ENCODE measurements around the gene CHRNA3. TPM values are rescaled to one million over a fixed set of nuclear protein-coding genes. Genes with fewer than 3 reads are reported as not detected.
A peak's percentile ranks its signal among the peaks of the same experiment; 100 is the strongest.

The CHRNA3 gene
- total RNA-seq (not detected), polyA plus RNA-seq (not detected), total RNA-seq (not detected)

- CTCF ChIA-PET, result interaction anchor here (0.7 to 0.8 kb wide), 3 partner anchors 564 to 1528 kb away, joined by 3 to 4 read pairs (median 3); no protein-coding TSS in a partner anchor
- H3K9me3 Mint-ChIP-seq, result peaks cover 0 to 4% (median 0%) of the 10 kb centered on the region in 11 donors
- POLR2A ChIA-PET, result no interaction called here
- ATAC-seq, result no peak
- no peak within 1 kb of the TSS for H3K4me3 ChIP-seq (ENCODE audit: low read length)
- peak within 1 kb of the TSS in 9 of 10 donors; percentile 17 to 74 (median 48) for H3K4me3 Mint-ChIP-seq
- no peak for DNase-seq
- no peak within 1 kb of the TSS for H3K27ac ChIP-seq (ENCODE audit: low read depth, low read length)
- H3K9me3 ChIP-seq (ENCODE audit: control insufficient read depth in 2 of 3, low read length in 3 of 3), result no peaks in the 10 kb centered on the region
- H3K36me3 ChIP-seq (ENCODE audit: control insufficient read depth in 2 of 3, insufficient read depth in 3 of 3, low read length in 3 of 3), result no peaks in the 10 kb centered on the region
- H3K27ac Mint-ChIP-seq, result no peak within 1 kb of the TSS
- peaks cover 42 to 64% (median 49%) of the 10 kb centered on the region in 5 donors for H3K27me3 Mint-ChIP-seq
- H3K4me1 Mint-ChIP-seq, result peaks cover 5 to 21% (median 10%) of the 10 kb centered on the region in 7 donors
- H3K36me3 Mint-ChIP-seq, result no peaks in the 10 kb centered on the region
- H3K4me1 ChIP-seq (ENCODE audit: control insufficient read depth in 2 of 2, insufficient read depth in 2 of 2, low read length in 2 of 2), result no peaks in the 10 kb centered on the region
- intact Hi-C loops (cut with micrococcal nuclease), result no loop called here
- H3K27me3 ChIP-seq (ENCODE audit: control insufficient read depth in 2 of 2, insufficient read depth in 2 of 2, low read length in 2 of 2), result peaks cover 0 to 8% of the 10 kb centered on the region in 2 donors
These were observed at the start of gene CHRNA3 for GRCh38 chr15:78620527-78621421. TSS of gene CHRNA3 (minus strand) at chr15:78620996. CDS start at chr15:78620794, 202 bp downstream.

DNA sequence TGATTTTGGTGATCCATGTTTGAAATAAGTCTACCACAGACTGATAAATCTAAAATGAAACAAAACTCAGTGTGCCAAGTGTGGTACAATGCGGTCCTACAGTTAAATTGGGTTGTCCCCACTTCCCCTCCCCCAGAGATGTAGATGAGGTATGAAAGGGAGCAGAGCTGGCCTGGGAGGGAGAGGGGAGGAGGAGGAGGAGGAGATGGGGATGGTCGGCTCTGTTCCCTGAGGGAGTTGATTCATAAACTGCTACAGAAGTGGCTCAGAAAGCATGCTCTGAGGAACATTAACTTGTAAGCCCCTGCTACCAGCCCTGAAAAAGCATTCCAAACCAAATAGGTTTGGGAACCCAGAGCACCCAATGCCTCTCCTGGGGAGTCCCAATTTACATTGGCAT lies 48.2 kb upstream of the CHRNA3 start:
- Histone ChIP-seq H3K36me3 (ENCODE audit: control insufficient read depth in 2 of 3, insufficient read depth in 3 of 3, low read length in 3 of 3) (no peaks in the 10 kb centered on the region), H3K27ac (ENCODE audit: low read depth, low read length) (no peak overlapping the region), H3K27me3 (ENCODE audit: control insufficient read depth in 2 of 2, insufficient read depth in 2 of 2, low read length in 2 of 2) (no peaks in the 10 kb centered on the region), H3K4me3 (ENCODE audit: low read length) (no peak overlapping the region), H3K9me3 (ENCODE audit: control insufficient read depth in 2 of 3, low read length in 3 of 3) (no peaks in the 10 kb centered on the region), H3K4me1 (ENCODE audit: control insufficient read depth in 2 of 2, insufficient read depth in 2 of 2, low read length in 2 of 2) (no peaks in the 10 kb centered on the region)
- ATAC-seq (no peak), DNase-seq (no peak)
- no peak overlapping the region for H3K4me3 Mint-ChIP-seq
- ChIA-PET CTCF (no interaction called here), POLR2A (interaction anchor here (0.7 kb wide), 1 partner anchor 19 kb away, joined by 3 read pairs; no protein-coding TSS in a partner anchor)
- peaks cover 0 to 1% (median 0%) of the 10 kb centered on the region in 11 donors for H3K9me3 Mint-ChIP-seq
- H3K4me1 Mint-ChIP-seq, result no peaks in the 10 kb centered on the region
- H3K36me3 Mint-ChIP-seq, result no peaks in the 10 kb centered on the region
- intact Hi-C loops (cut with micrococcal nuclease), result no loop called here
- peaks cover 0 to 9% (median 5%) of the 10 kb centered on the region in 5 donors for H3K27me3 Mint-ChIP-seq
- no peak overlapping the region for H3K27ac Mint-ChIP-seq

DNA sequence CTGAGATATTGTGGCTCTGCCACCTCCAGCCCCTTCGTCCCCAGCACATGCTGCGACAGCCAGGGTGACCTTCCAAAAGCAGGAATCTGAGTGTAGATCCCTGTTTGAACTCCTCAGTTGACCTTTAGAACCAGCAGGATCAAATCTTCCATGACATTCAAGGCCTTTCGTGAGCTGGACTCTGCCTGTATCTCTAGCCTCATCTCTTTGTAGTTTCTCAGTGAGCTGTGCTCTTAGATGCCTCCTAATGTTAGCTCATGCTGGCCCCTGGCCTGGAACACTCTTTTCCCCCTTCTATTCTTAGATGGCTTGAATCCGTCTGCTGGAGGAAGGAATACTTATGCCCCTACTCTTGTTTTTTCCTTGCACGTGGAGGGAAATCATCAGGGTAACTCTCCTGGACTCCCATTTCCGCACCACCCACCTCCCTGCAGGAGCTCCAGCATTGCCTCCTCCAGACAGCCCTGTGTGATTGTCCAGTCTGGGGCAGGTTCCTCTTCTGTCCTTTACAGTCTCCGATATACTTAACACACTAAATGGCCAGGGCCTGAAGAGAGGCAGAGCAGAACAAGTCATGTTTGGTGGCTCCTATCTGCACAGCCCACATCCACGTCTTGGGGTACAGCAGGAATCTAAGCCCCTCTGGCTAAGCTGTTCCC lies 46.9 kb upstream of the CHRNA3 start:
- no peak for DNase-seq
- Mint-ChIP-seq H3K27me3 (peaks cover 0 to 9% (median 5%) of the 10 kb centered on the region in 5 donors), H3K9me3 (no peaks in the 10 kb centered on the region), H3K4me3 (no peak overlapping the region), H3K4me1 (peaks cover 0 to under 1% (median 0%) of the 10 kb centered on the region in 7 donors), H3K36me3 (no peaks in the 10 kb centered on the region), H3K27ac (no peak overlapping the region)
- Histone ChIP-seq H3K4me1 (ENCODE audit: control insufficient read depth in 2 of 2, insufficient read depth in 2 of 2, low read length in 2 of 2) (no peaks in the 10 kb centered on the region), H3K27me3 (ENCODE audit: control insufficient read depth in 2 of 2, insufficient read depth in 2 of 2, low read length in 2 of 2) (no peaks in the 10 kb centered on the region), H3K9me3 (ENCODE audit: control insufficient read depth in 2 of 3, low read length in 3 of 3) (no peaks in the 10 kb centered on the region), H3K4me3 (ENCODE audit: low read length) (no peak overlapping the region), H3K27ac (ENCODE audit: low read depth, low read length) (no peak overlapping the region), H3K36me3 (ENCODE audit: control insufficient read depth in 2 of 3, insufficient read depth in 3 of 3, low read length in 3 of 3) (no peaks in the 10 kb centered on the region)
- intact Hi-C loops (cut with micrococcal nuclease), result no loop called here
- ChIA-PET CTCF (no interaction called here), POLR2A (no interaction called here)
- no peak for ATAC-seq

- Mint-ChIP-seq H3K27ac (no peak overlapping the region), H3K36me3 (no peaks in the 10 kb centered on the region), H3K9me3 (no peaks in the 10 kb centered on the region), H3K4me3 (no peak overlapping the region), H3K4me1 (peaks cover 0 to 3% (median 0%) of the 10 kb centered on the region in 7 donors), H3K27me3 (peaks cover 0 to 12% (median 5%) of the 10 kb centered on the region in 5 donors)
- POLR2A ChIA-PET, result no interaction called here
- CTCF ChIA-PET, result no interaction called here
- Histone ChIP-seq H3K4me3 (ENCODE audit: low read length) (no peak overlapping the region), H3K27me3 (ENCODE audit: control insufficient read depth in 2 of 2, insufficient read depth in 2 of 2, low read length in 2 of 2) (no peaks in the 10 kb centered on the region), H3K36me3 (ENCODE audit: control insufficient read depth in 2 of 3, insufficient read depth in 3 of 3, low read length in 3 of 3) (no peaks in the 10 kb centered on the region), H3K9me3 (ENCODE audit: control insufficient read depth in 2 of 3, low read length in 3 of 3) (no peaks in the 10 kb centered on the region), H3K27ac (ENCODE audit: low read depth, low read length) (no peak overlapping the region), H3K4me1 (ENCODE audit: control insufficient read depth in 2 of 2, insufficient read depth in 2 of 2, low read length in 2 of 2) (no peaks in the 10 kb centered on the region)
- ATAC-seq (no peak), DNase-seq (no peak)
- intact Hi-C loops (cut with micrococcal nuclease), result no loop called here
These were observed 45.2 kb upstream of the CHRNA3 start for GRCh38 chr15:78666010-78666409.

- Mint-ChIP-seq H3K27ac (no peak overlapping the region), H3K9me3 (no peaks in the 10 kb centered on the region), H3K27me3 (peaks cover 0 to 12% (median 5%) of the 10 kb centered on the region in 5 donors), H3K4me1 (peaks cover 0 to 3% (median 0%) of the 10 kb centered on the region in 7 donors), H3K36me3 (no peaks in the 10 kb centered on the region), H3K4me3 (no peak overlapping the region)
- no peaks in the 10 kb centered on the region for H3K36me3 ChIP-seq (ENCODE audit: control insufficient read depth in 2 of 3, insufficient read depth in 3 of 3, low read length in 3 of 3)
- H3K4me3 ChIP-seq (ENCODE audit: low read length), result no peak overlapping the region
- H3K4me1 ChIP-seq (ENCODE audit: control insufficient read depth in 2 of 2, insufficient read depth in 2 of 2, low read length in 2 of 2), result no peaks in the 10 kb centered on the region
- DNase-seq, result no peak
- CTCF ChIA-PET, result interaction anchor here (0.6 kb wide), 1 partner anchor 1578 kb away, joined by 3 read pairs; no protein-coding TSS in a partner anchor
- no peaks in the 10 kb centered on the region for H3K27me3 ChIP-seq (ENCODE audit: control insufficient read depth in 2 of 2, insufficient read depth in 2 of 2, low read length in 2 of 2)
- H3K27ac ChIP-seq (ENCODE audit: low read depth, low read length), result no peak overlapping the region
- POLR2A ChIA-PET, result no interaction called here
- ATAC-seq, result no peak
- intact Hi-C loops (cut with micrococcal nuclease), result no loop called here
- H3K9me3 ChIP-seq (ENCODE audit: control insufficient read depth in 2 of 3, low read length in 3 of 3), result no peaks in the 10 kb centered on the region
These were observed 42.9 kb upstream of the CHRNA3 start for GRCh38 chr15:78663703-78664102.

GRCh38 chr15:78662028-78662427 lies 41.2 kb upstream of the CHRNA3 start:
- CTCF ChIA-PET, result no interaction called here
- intact Hi-C loops (cut with micrococcal nuclease), result no loop called here
- Mint-ChIP-seq H3K9me3 (no peaks in the 10 kb centered on the region), H3K4me1 (peaks cover 0 to 3% (median 0%) of the 10 kb centered on the region in 7 donors), H3K27me3 (peaks cover 0 to 9% (median 0%) of the 10 kb centered on the region in 5 donors), H3K36me3 (no peaks in the 10 kb centered on the region), H3K4me3 (no peak overlapping the region), H3K27ac (no peak overlapping the region)
- no peak overlapping the region for H3K4me3 ChIP-seq (ENCODE audit: low read length)
- no peaks in the 10 kb centered on the region for H3K9me3 ChIP-seq (ENCODE audit: control insufficient read depth in 2 of 3, low read length in 3 of 3)
- H3K4me1 ChIP-seq (ENCODE audit: control insufficient read depth in 2 of 2, insufficient read depth in 2 of 2, low read length in 2 of 2), result no peaks in the 10 kb centered on the region
- no peaks in the 10 kb centered on the region for H3K27me3 ChIP-seq (ENCODE audit: control insufficient read depth in 2 of 2, insufficient read depth in 2 of 2, low read length in 2 of 2)
- no peaks in the 10 kb centered on the region for H3K36me3 ChIP-seq (ENCODE audit: control insufficient read depth in 2 of 3, insufficient read depth in 3 of 3, low read length in 3 of 3)
- DNase-seq (no peak), ATAC-seq (no peak)
- POLR2A ChIA-PET, result no interaction called here
- H3K27ac ChIP-seq (ENCODE audit: low read depth, low read length), result no peak overlapping the region
